IMR-90 (cell line): Measurements from ENCODE around the gene FOXO1. TPM values are rescaled to one million over a fixed set of nuclear protein-coding genes. Genes with fewer than 3 reads are reported as not detected.

Experiments
- ATAC-seq: fragments of 200-7000 bp; cut with Tn5 transposase; 2 replicates; pipeline ENCODE4 v1.9.1; 2020; ENCODE audit warnings: low read depth, mild to moderate bottlenecking, moderate library complexity
- BruUV-seq: library from RNA; stranded (reverse); fragments of 400-500 nt; replicated peaks from 2 replicates; lab custom pipeline; 2021; lab: Mats Ljungman, UMichigan
- CTCF ChIA-PET: fragments of 300-600 bp; formaldehyde crosslinking; extraction: SDS; loops from one replicate; lab custom pipeline; 2021; ENCODE audit warnings: antibody characterized with exemption; lab: Yijun Ruan, JAX
- POLR2A ChIA-PET: fragments of 300-600 bp; sonication (Branson Sonifier 250); formaldehyde crosslinking; loops from one replicate; lab custom pipeline; 2022; ENCODE audit warnings: antibody characterized with exemption; ENCODE audit not compliant: unreplicated experiment; lab: Charles Lee
- DNase-seq: peaks from one replicate; pipeline ENCODE4 v3.0.0; 2013
- H2AFZ ChIP-seq: replicated peaks from 2 replicates; pipeline ENCODE3; 2013; ENCODE audit warnings: low read length, mild to moderate bottlenecking; ENCODE audit not compliant: poor library complexity
- H2AK5ac ChIP-seq: 2 replicates; pipeline ENCODE4 v1.6.1; 2013; ENCODE audit warnings: low read depth, low read length, inconsistent platforms
- H2AK9ac ChIP-seq: replicated peaks from 2 replicates; pipeline ENCODE3; 2013; ENCODE audit warnings: mild to moderate bottlenecking, low read depth, low read length, moderate library complexity; ENCODE audit not compliant: poor library complexity
- H2BK120ac ChIP-seq: 2 replicates; pipeline ENCODE4 v1.6.1; 2013; ENCODE audit warnings: low read depth, low read length, inconsistent platforms
- H2BK15ac ChIP-seq: 3 replicates; pipeline ENCODE4 v1.6.1; 2013; ENCODE audit warnings: low read depth, low read length, inconsistent platforms
- H2BK20ac ChIP-seq: 2 replicates; pipeline ENCODE4 v1.6.1; 2013; ENCODE audit warnings: low read depth, mild to moderate bottlenecking, inconsistent platforms, low read length, moderate library complexity
- H2BK5ac ChIP-seq: 2 replicates; pipeline ENCODE4 v1.6.1; 2013; ENCODE audit warnings: mild to moderate bottlenecking, low read depth, low read length, inconsistent platforms; ENCODE audit not compliant: poor library complexity, severe bottlenecking
- H3K14ac ChIP-seq: replicated peaks from 2 replicates; pipeline ENCODE4 v1.6.1; 2013; ENCODE audit warnings: low read depth, low read length, inconsistent platforms
- H3K18ac ChIP-seq: 2 replicates; pipeline ENCODE4 v1.6.1; 2013; ENCODE audit warnings: low read depth, low read length, control low read depth
- H3K23ac ChIP-seq: 2 replicates; pipeline ENCODE4 v1.6.1; 2013; ENCODE audit warnings: low read depth, low read length, inconsistent platforms
- H3K27ac ChIP-seq: 2 replicates; pipeline ENCODE4 v1.5.1; 2013; ENCODE audit warnings: mild to moderate bottlenecking, control low read depth, low read length; ENCODE audit not compliant: insufficient read depth
- H3K27me3 ChIP-seq: 2 replicates; pipeline ENCODE4 v1.6.1; 2013; ENCODE audit warnings: low read length; ENCODE audit not compliant: control insufficient read depth, insufficient read depth
- H3K36me3 ChIP-seq: 2 replicates; pipeline ENCODE4 v1.6.1; 2013; ENCODE audit warnings: low read length, mixed read lengths; ENCODE audit not compliant: control insufficient read depth, insufficient read depth
- H3K4ac ChIP-seq: 2 replicates; pipeline ENCODE4 v1.6.1; 2013; ENCODE audit warnings: low read depth, low read length, inconsistent platforms
- H3K4me1 ChIP-seq: 2 replicates; pipeline ENCODE4 v1.6.1; 2013; ENCODE audit warnings: low read length, mixed read lengths; ENCODE audit not compliant: control insufficient read depth, insufficient read depth
- H3K4me2 ChIP-seq: 2 replicates; pipeline ENCODE4 v1.6.1; 2013; ENCODE audit warnings: low read depth, mild to moderate bottlenecking, control low read depth, low read length, moderate library complexity
- H3K4me3 ChIP-seq: 2 replicates; pipeline ENCODE4 v1.5.1; 2013; ENCODE audit warnings: low read depth, mild to moderate bottlenecking, control low read depth, low read length, moderate library complexity; ENCODE audit not compliant: insufficient read depth
- H3K56ac ChIP-seq: 2 replicates; pipeline ENCODE4 v1.6.1; 2013; ENCODE audit warnings: low read length, inconsistent platforms; ENCODE audit not compliant: insufficient read depth; ENCODE audit errors: extremely low read depth
- H3K79me1 ChIP-seq, 2 experiments: 2 replicates each; pipeline ENCODE4 v1.6.1; 2013; ENCODE audit warnings: low read length in 2 of 2, inconsistent platforms in 1 of 2, low read depth in 1 of 2
- H3K9ac ChIP-seq: 2 replicates; pipeline ENCODE4 v1.6.1; 2013; ENCODE audit warnings: low read depth, low read length, control low read depth
- H3K9me1 ChIP-seq: 2 replicates; pipeline ENCODE4 v1.6.1; 2013; ENCODE audit warnings: low read length, inconsistent platforms; ENCODE audit not compliant: insufficient read depth
- H3K9me3 ChIP-seq: 2 replicates; pipeline ENCODE4 v1.6.1; 2013; ENCODE audit warnings: low read length; ENCODE audit not compliant: control insufficient read depth, insufficient read depth
- H4K20me1 ChIP-seq: 2 replicates; pipeline ENCODE4 v1.6.1; 2013; ENCODE audit warnings: low read length, inconsistent platforms; ENCODE audit not compliant: insufficient read depth
- H4K5ac ChIP-seq: 2 replicates; pipeline ENCODE4 v1.6.1; 2013; ENCODE audit warnings: mild to moderate bottlenecking, low read depth, low read length, control low read depth
- H4K8ac ChIP-seq, 2 experiments: 2 replicates each; pipeline ENCODE4 v1.6.1; 2013; ENCODE audit warnings: low read depth in 2 of 2, low read length in 2 of 2, control low read depth in 1 of 2, inconsistent platforms in 1 of 2
- H4K91ac ChIP-seq: 2 replicates; pipeline ENCODE4 v1.6.1; 2013; ENCODE audit warnings: low read depth, low read length, inconsistent platforms; ENCODE audit not compliant: insufficient read depth
- BHLHE40 ChIP-seq: fragments of 150-350 bp; IDR thresholded peaks from 2 replicates; pipeline ENCODE4 v1.6.1; 2016; ENCODE audit warnings: mild to moderate bottlenecking, low read depth, low read length
- CEBPB ChIP-seq: IDR thresholded peaks from 2 replicates; pipeline ENCODE4 v1.6.1; 2012; ENCODE audit warnings: low read depth, low read length, improper control_type of control experiment
- CHD1 ChIP-seq: IDR thresholded peaks from 2 replicates; pipeline ENCODE4 v1.6.1; 2012; ENCODE audit warnings: low read depth, low read length, improper control_type of control experiment
- FOS ChIP-seq: fragments of 150-350 bp; IDR thresholded peaks from 2 replicates; pipeline ENCODE4 v1.6.1; 2016; ENCODE audit warnings: low read depth, low read length
- MAFK ChIP-seq: IDR thresholded peaks from 2 replicates; pipeline ENCODE4 v1.6.1; 2012; ENCODE audit warnings: low read depth, low read length, improper control_type of control experiment
- MAZ ChIP-seq: IDR thresholded peaks from 2 replicates; pipeline ENCODE4 v1.6.1; 2012; ENCODE audit warnings: low read depth, mild to moderate bottlenecking, low read length, improper control_type of control experiment, moderate library complexity, borderline replicate concordance
- MXI1 ChIP-seq: IDR thresholded peaks from 2 replicates; pipeline ENCODE4 v1.6.1; 2012; ENCODE audit warnings: low read depth, mild to moderate bottlenecking, low read length, moderate library complexity, borderline replicate concordance
- NFE2L2 ChIP-seq: fragments of 150-350 bp; IDR thresholded peaks from 2 replicates; pipeline ENCODE4 v1.6.1; 2016; ENCODE audit warnings: low read depth, mild to moderate bottlenecking, low read length
- POLR2A ChIP-seq: IDR thresholded peaks from 2 replicates; pipeline ENCODE4 v1.6.1; 2012; ENCODE audit warnings: mild to moderate bottlenecking, low read depth, low read length
- RAD21 ChIP-seq: IDR thresholded peaks from 2 replicates; pipeline ENCODE4 v1.6.1; 2012; ENCODE audit warnings: low read length, improper control_type of control experiment
- RCOR1 ChIP-seq: IDR thresholded peaks from 2 replicates; pipeline ENCODE4 v1.6.1; 2012; ENCODE audit warnings: mild to moderate bottlenecking, low read length, improper control_type of control experiment; ENCODE audit not compliant: insufficient replicate concordance
- RFX5 ChIP-seq: IDR thresholded peaks from 2 replicates; pipeline ENCODE4 v1.8.0; 2012; ENCODE audit warnings: low read depth, mild to moderate bottlenecking, low read length, moderate library complexity
- SMC3 ChIP-seq: fragments of 150-350 bp; IDR thresholded peaks from 2 replicates; pipeline ENCODE4 v1.6.1; 2016; ENCODE audit warnings: low read depth, mild to moderate bottlenecking, antibody characterized with exemption, low read length, moderate library complexity
- WGBS, 2 experiments: methylation state at CpG; one replicate each; pipeline versions ENCODE4 v1.1.5 to v1.1.7; 2013; ENCODE audit warnings: missing lambda C conversion rate in 2 of 2; ENCODE audit not compliant: insufficient read length in 1 of 2; ENCODE audit errors: extremely low coverage in 2 of 2; 5-methylcytosine and 5-hydroxymethylcytosine counted together
- dilution Hi-C: fragments of 300-500 bp; cut with HindIII; formaldehyde crosslinking; loops from one replicate; pipeline ENCODE4 v1.14.3; 2018; ENCODE audit warnings: low sequenced_read_pairs; ENCODE audit not compliant: unreplicated experiment
- in situ Hi-C: fragments of 300-500 bp; cut with MboI; formaldehyde crosslinking; loops from 3 replicates; pipeline ENCODE4 v1.14.3; 2019; ENCODE audit warnings: low sequenced_read_pairs, inconsistent platforms, mixed read lengths
- intact Hi-C: fragments of 100-400 bp; cut with micrococcal nuclease; formaldehyde crosslinking; loops from 2 replicates; pipeline ENCODE4 v1.10.0; 2022
- polyA plus RNA-seq, 3 experiments: library from polyadenylated mRNA; depleted of rRNA; stranded (reverse); fragments of >200 nt; gene quantifications; 2 replicates each; pipeline ENCODE4 v1.2.3, GENCODE V29; 2012; ENCODE audit warnings: low replicate concordance in 1 of 3
- total RNA-seq: library from RNA; depleted of rRNA; stranded (reverse); fragments of >200 nt; gene quantifications from 2 replicates; pipeline ENCODE4 v1.2.3, GENCODE V29; 2012
- TF ChIP-seq, protein P1 (sequence below): fragments of 150-350 bp; IDR thresholded peaks from 2 replicates; pipeline ENCODE4 v1.6.1; 2017; ENCODE audit warnings: mild to moderate bottlenecking, antibody characterized with exemption, low read length, low read depth
- TF ChIP-seq, protein P2 (sequence below): fragments of 150-350 bp; IDR thresholded peaks from 2 replicates; pipeline ENCODE4 v1.6.1; 2016; ENCODE audit warnings: low read depth, mild to moderate bottlenecking, low read length, moderate library complexity, borderline replicate concordance
- TF ChIP-seq, protein P3 (sequence below): conservative IDR thresholded peaks from 2 replicates; pipeline ENCODE4 v1.5.1; 2012; ENCODE audit warnings: mild to moderate bottlenecking, low read depth, low read length, improper control_type of control experiment

Gene FOXO1
- total and polyA plus RNA-seq, 2 of the 4 experiments (the other 2 are of a cell fraction), result 0.12 to 0.18 TPM

DNA sequence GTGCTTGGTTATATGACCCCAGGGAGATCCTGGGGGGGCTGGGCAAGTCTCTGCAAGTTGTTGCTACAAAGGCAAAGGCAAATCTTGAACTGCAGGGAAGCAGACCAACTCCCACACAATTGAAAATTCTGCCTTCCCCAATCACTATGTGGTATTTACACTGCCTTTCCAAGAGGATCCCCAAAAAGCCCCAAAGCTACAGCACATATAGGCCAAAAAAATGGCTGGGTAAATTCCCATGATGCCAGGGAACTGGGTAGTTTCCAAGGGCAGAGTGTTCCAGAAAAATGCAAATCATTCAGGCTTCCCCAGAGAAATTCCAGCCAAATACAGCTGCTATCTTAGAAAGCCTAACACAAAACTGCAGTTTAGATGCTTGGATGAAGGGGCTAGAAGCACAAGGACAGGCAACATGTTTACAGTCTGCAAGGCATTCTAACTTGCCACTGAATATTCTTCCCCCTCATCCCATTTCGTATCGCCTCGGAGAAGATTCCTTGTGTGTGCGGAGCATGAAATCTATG is 6.2 kb downstream of the FOXO1 start:
- Histone ChIP-seq H3K4me3 (no peak overlapping the region), H3K9me3 (no peaks in the 10 kb centered on the region), H4K5ac (no peak overlapping the region), H3K23ac (no peak overlapping the region), H3K9ac (no peak overlapping the region), H3K27ac (no peak overlapping the region), H3K4ac (no peak overlapping the region), H3K4me1 (no peaks in the 10 kb centered on the region), H3K27me3 (peaks cover 25% of the 10 kb centered on the region), H3K4me2 (no peak overlapping the region), H2BK20ac (no peak overlapping the region), H3K36me3 (no peaks in the 10 kb centered on the region), H4K20me1 (no peaks in the 10 kb centered on the region), H3K18ac (no peak overlapping the region), H2BK5ac (no peak overlapping the region), H4K91ac (no peak overlapping the region), H3K9me1 (no peaks in the 10 kb centered on the region), H2AK5ac (no peak overlapping the region), H3K79me1 (no peaks in the 10 kb centered on the region), H3K56ac (no peak overlapping the region), H2BK15ac (no peak overlapping the region), H2AFZ (no peak overlapping the region), H2BK120ac (no peak overlapping the region), H4K8ac (no peak overlapping the region), H2AK9ac (no peak overlapping the region), H3K14ac (no peak overlapping the region)
- ChIA-PET POLR2A (no interaction called here), CTCF (no interaction called here)
- TF ChIP-seq RAD21 (no peak), FOS (no peak), NFE2L2 (no peak), MAZ (no peak), CHD1 (no peak), MAFK (no peak), RFX5 (no peak), RCOR1 (no peak), BHLHE40 (no peak), SMC3 (no peak), CEBPB (no peak), MXI1 (no peak), POLR2A (no peak)
- TF ChIP-seq, protein P1, sequence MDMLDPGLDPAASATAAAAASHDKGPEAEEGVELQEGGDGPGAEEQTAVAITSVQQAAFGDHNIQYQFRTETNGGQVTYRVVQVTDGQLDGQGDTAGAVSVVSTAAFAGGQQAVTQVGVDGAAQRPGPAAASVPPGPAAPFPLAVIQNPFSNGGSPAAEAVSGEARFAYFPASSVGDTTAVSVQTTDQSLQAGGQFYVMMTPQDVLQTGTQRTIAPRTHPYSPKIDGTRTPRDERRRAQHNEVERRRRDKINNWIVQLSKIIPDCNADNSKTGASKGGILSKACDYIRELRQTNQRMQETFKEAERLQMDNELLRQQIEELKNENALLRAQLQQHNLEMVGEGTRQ, result no peak
- TF ChIP-seq, protein P2, sequence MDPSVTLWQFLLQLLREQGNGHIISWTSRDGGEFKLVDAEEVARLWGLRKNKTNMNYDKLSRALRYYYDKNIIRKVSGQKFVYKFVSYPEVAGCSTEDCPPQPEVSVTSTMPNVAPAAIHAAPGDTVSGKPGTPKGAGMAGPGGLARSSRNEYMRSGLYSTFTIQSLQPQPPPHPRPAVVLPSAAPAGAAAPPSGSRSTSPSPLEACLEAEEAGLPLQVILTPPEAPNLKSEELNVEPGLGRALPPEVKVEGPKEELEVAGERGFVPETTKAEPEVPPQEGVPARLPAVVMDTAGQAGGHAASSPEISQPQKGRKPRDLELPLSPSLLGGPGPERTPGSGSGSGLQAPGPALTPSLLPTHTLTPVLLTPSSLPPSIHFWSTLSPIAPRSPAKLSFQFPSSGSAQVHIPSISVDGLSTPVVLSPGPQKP, result no peak
- TF ChIP-seq, protein P3, sequence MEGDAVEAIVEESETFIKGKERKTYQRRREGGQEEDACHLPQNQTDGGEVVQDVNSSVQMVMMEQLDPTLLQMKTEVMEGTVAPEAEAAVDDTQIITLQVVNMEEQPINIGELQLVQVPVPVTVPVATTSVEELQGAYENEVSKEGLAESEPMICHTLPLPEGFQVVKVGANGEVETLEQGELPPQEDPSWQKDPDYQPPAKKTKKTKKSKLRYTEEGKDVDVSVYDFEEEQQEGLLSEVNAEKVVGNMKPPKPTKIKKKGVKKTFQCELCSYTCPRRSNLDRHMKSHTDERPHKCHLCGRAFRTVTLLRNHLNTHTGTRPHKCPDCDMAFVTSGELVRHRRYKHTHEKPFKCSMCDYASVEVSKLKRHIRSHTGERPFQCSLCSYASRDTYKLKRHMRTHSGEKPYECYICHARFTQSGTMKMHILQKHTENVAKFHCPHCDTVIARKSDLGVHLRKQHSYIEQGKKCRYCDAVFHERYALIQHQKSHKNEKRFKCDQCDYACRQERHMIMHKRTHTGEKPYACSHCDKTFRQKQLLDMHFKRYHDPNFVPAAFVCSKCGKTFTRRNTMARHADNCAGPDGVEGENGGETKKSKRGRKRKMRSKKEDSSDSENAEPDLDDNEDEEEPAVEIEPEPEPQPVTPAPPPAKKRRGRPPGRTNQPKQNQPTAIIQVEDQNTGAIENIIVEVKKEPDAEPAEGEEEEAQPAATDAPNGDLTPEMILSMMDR, result no peak
- ATAC-seq (no peak), DNase-seq (no peak)
- dilution Hi-C loops (no loop called here), intact Hi-C loops (no loop called here), in situ Hi-C loops (no loop called here)
- no TSS peak for BruUV-seq
- no CpG with 5 or more reads among the region's 4 CpGs for WGBS, 2 experiments
